ENCODE results near the gene IFI27L2.

DNA sequence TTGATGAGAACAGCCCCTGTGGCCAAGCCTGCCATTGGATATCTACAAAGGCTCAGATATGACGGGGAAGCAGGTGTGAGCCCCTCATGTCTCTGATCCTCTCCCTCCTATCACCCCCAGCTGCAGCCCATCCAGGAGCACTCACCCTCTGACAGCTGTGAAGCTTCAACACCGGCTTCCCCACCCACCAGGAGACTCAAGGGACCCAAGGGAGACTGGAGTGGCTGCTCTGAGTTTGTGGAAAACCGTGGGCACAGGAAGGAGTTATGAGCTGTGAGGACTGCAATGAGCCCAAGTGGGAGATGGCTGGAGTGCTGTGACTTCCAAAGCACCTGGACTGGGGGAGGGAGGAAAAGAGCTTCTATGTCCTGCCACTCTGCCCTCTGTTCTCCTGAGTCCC lies 7.9 kb downstream of the IFI27L2 start:
- TF ChIP-seq, protein P1, sequence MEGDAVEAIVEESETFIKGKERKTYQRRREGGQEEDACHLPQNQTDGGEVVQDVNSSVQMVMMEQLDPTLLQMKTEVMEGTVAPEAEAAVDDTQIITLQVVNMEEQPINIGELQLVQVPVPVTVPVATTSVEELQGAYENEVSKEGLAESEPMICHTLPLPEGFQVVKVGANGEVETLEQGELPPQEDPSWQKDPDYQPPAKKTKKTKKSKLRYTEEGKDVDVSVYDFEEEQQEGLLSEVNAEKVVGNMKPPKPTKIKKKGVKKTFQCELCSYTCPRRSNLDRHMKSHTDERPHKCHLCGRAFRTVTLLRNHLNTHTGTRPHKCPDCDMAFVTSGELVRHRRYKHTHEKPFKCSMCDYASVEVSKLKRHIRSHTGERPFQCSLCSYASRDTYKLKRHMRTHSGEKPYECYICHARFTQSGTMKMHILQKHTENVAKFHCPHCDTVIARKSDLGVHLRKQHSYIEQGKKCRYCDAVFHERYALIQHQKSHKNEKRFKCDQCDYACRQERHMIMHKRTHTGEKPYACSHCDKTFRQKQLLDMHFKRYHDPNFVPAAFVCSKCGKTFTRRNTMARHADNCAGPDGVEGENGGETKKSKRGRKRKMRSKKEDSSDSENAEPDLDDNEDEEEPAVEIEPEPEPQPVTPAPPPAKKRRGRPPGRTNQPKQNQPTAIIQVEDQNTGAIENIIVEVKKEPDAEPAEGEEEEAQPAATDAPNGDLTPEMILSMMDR (conservative IDR thresholded peaks at IDR 0.05 in 1 of 2, IDR thresholded peaks at IDR 0.05 in 1 of 2; ENCODE audit: low read depth in 1 of 2, low read length in 2 of 2) = no peak
- TF ChIP-seq EZH2 (IDR thresholded peaks at IDR 0.05; ENCODE audit: low read length, missing control alignments) = no peak
